Activated CD8-positive, alpha-beta memory T cell treated with anti-CD3 and anti-CD28 coated beads for 36 hours (primary cell): ENCODE measurements around the gene CASKIN2. TPM values are rescaled to one million over a fixed set of nuclear protein-coding genes. Genes with fewer than 3 reads are reported as not detected.
"Not testable (repeated sequence)": the region's sequence is repeated elsewhere in the genome, so short reads cannot be mapped to it uniquely, and the experiment has no call there.

Source experiments
- CTCF ChIA-PET: fragments of 350-600 bp; sonication (Branson Sonifier 250); formaldehyde crosslinking; loops from one replicate; lab custom pipeline; 2021; ENCODE audit warnings: antibody characterized with exemption; lab: Charles Lee
- POLR2A ChIA-PET: fragments of 350-600 bp; sonication (Branson Sonifier 250); formaldehyde crosslinking; loops from one replicate; lab custom pipeline; 2021; ENCODE audit warnings: antibody characterized with exemption; lab: Charles Lee
- total RNA-seq, 2 experiments: library from RNA; stranded (reverse); gene quantifications; one replicate each; pipeline ENCODE4 v1.2.3, GENCODE V29; 2021

CASKIN2 gene
- total RNA-seq, 2 experiments from 2014 or later, result 7.4 TPM

GRCh38 chr17:75525806-75526554 lies 10.6 kb upstream of the CASKIN2 start:
- POLR2A ChIA-PET, result interaction anchor here (0.7 to 1.5 kb wide), 4 partner anchors 8 to 320 kb away, joined by 3 to 10 read pairs (median 6); partner anchors contain the start of genes MRPS7, NUP85 and TSEN54

GRCh38 chr17:75524970-75525805 lies 9.9 kb upstream of the CASKIN2 start, which contains the start of gene LLGL2:
LLGL2 (plus strand) TSS chr17:75525697; CDS start chr17:75543427, 17,730 bp downstream.
- POLR2A ChIA-PET, result interaction anchor here (0.5 to 1.5 kb wide), 8 partner anchors 8 to 1319 kb away, joined by 3 to 10 read pairs (median 4); partner anchors contain the start of genes MRPS7, NUP85, TMEM94 and TSEN54

More at GRCh38 chr17:75525806-75526554, 10.6 kb upstream of the CASKIN2 start:
- CTCF ChIA-PET, result interaction anchor here (0.6 to 3.5 kb wide), 4 partner anchors 9 to 201 kb away, joined by 3 to 23 read pairs (median 4); partner anchors contain the start of gene TSEN54

GRCh38 chr17:75524269-75524969 lies 9.1 kb upstream of the CASKIN2 start:
- POLR2A ChIA-PET, result interaction anchor here (0.5 to 1.0 kb wide), 3 partner anchors 8 to 143 kb away, joined by 3 to 10 read pairs (median 4); partner anchors contain the start of genes TMEM94 and TSEN54
- CTCF ChIA-PET, result interaction anchor here (0.6 to 3.5 kb wide), 3 partner anchors 7 to 430 kb away, joined by 3 to 23 read pairs (median 5); partner anchors contain the start of gene TSEN54

More at GRCh38 chr17:75524970-75525805, 9.9 kb upstream of the CASKIN2 start, which contains the start of gene LLGL2:
- CTCF ChIA-PET, result interaction anchor here (0.6 to 3.5 kb wide), 4 partner anchors 8 to 200 kb away, joined by 3 to 23 read pairs (median 4); partner anchors contain the start of gene TSEN54

GRCh38 chr17:75523647-75524046 lies 8.3 kb upstream of the CASKIN2 start:
- POLR2A ChIA-PET, result no interaction called here
- CTCF ChIA-PET, result interaction anchor here (0.6 kb wide), 1 partner anchor 430 kb away, joined by 3 read pairs; no protein-coding TSS in a partner anchor

GRCh38 chr17:75521951-75522727 lies 6.8 kb upstream of the CASKIN2 start:
- CTCF ChIA-PET, result interaction anchor here (0.6 to 0.8 kb wide), 2 partner anchors 10 to 75 kb away, joined by 3 to 4 read pairs; no protein-coding TSS in a partner anchor
- POLR2A ChIA-PET, result no interaction called here

- POLR2A ChIA-PET, result no interaction called here
- CTCF ChIA-PET, result no interaction called here
Measured at GRCh38 chr17:75521290-75521689, 6.0 kb upstream of the CASKIN2 start.

GRCh38 chr17:75520413-75520812 lies 5.1 kb upstream of the CASKIN2 start:
- CTCF ChIA-PET, result not testable (repeated sequence)
- POLR2A ChIA-PET, result interaction anchor here (0.6 kb wide), 1 partner anchor 245 kb away, joined by 3 read pairs; no protein-coding TSS in a partner anchor

GRCh38 chr17:75518983-75519537 lies 3.7 kb upstream of the CASKIN2 start:
- POLR2A ChIA-PET, result no interaction called here
- CTCF ChIA-PET, result interaction anchor here (1.1 to 3.3 kb wide), 3 partner anchors 7 to 107 kb away, joined by 3 to 23 read pairs (median 3); partner anchors contain the start of gene LLGL2

- CTCF ChIA-PET, result interaction anchor here (1.6 to 3.3 kb wide), 2 partner anchors 8 to 70 kb away, joined by 5 to 23 read pairs; partner anchors contain the start of gene LLGL2
- POLR2A ChIA-PET, result interaction anchor here (0.5 to 1.1 kb wide), 2 partner anchors 62 to 195 kb away, joined by 3 to 7 read pairs; partner anchors contain the start of gene TMEM94
Measured at GRCh38 chr17:75518201-75518600, 2.9 kb upstream of the CASKIN2 start.

GRCh38 chr17:75517297-75517865 lies 2.0 kb upstream of the CASKIN2 start:
- ChIA-PET CTCF (interaction anchor here (1.1 to 3.3 kb wide), 4 partner anchors 9 to 386 kb away, joined by 3 to 23 read pairs (median 9); partner anchors contain the start of gene LLGL2), POLR2A (interaction anchor here (0.6 to 1.5 kb wide), 4 partner anchors 8 to 61 kb away, joined by 3 to 10 read pairs (median 4); partner anchors contain the start of genes LLGL2 and TMEM94)

GRCh38 chr17:75516619-75517296 lies 1.4 kb upstream of the CASKIN2 start:
- ChIA-PET POLR2A (interaction anchor here (0.5 to 1.5 kb wide), 4 partner anchors 8 to 369 kb away, joined by 3 to 10 read pairs (median 6); partner anchors contain the start of genes LLGL2 and TMEM94), CTCF (interaction anchor here (0.6 to 3.3 kb wide), 14 partner anchors 9 to 386 kb away, joined by 3 to 23 read pairs (median 4); partner anchors contain the start of genes LLGL2, MIF4GD and TMEM94)

- ChIA-PET POLR2A (interaction anchor here (0.5 to 1.5 kb wide), 4 partner anchors 9 to 370 kb away, joined by 3 to 10 read pairs (median 6); partner anchors contain the start of genes LLGL2 and TMEM94), CTCF (interaction anchor here (0.6 to 3.3 kb wide), 13 partner anchors 10 to 387 kb away, joined by 3 to 23 read pairs (median 4); partner anchors contain the start of genes LLGL2, MIF4GD and TMEM94)
Measured at GRCh38 chr17:75516255-75516618, 900 bp upstream of the CASKIN2 start, which contains the start of gene TSEN54. TSEN54 (plus strand) TSS chr17:75516528; CDS start chr17:75516561, 33 bp downstream.

GRCh38 chr17:75514919-75515495 lies 330 bp downstream of the CASKIN2 start:
- POLR2A ChIA-PET, result no interaction called here
- CTCF ChIA-PET, result interaction anchor here (1.1 kb wide), 1 partner anchor 84 kb away, joined by 3 read pairs; no protein-coding TSS in a partner anchor

- CTCF ChIA-PET, result interaction anchor here (1.1 kb wide), 1 partner anchor 83 kb away, joined by 3 read pairs; no protein-coding TSS in a partner anchor
Measured at GRCh38 chr17:75514299-75514918, 928 bp downstream of the CASKIN2 start.

More at GRCh38 chr17:75514299-75514918, 928 bp downstream of the CASKIN2 start:
- POLR2A ChIA-PET, result no interaction called here
